ENCODE results near the gene MRPL9.

Gene MRPL9

GRCh38 chr1:151713044-151713443 is 50.3 kb downstream of the MRPL9 start:
- TF ChIP-seq, protein P1, sequence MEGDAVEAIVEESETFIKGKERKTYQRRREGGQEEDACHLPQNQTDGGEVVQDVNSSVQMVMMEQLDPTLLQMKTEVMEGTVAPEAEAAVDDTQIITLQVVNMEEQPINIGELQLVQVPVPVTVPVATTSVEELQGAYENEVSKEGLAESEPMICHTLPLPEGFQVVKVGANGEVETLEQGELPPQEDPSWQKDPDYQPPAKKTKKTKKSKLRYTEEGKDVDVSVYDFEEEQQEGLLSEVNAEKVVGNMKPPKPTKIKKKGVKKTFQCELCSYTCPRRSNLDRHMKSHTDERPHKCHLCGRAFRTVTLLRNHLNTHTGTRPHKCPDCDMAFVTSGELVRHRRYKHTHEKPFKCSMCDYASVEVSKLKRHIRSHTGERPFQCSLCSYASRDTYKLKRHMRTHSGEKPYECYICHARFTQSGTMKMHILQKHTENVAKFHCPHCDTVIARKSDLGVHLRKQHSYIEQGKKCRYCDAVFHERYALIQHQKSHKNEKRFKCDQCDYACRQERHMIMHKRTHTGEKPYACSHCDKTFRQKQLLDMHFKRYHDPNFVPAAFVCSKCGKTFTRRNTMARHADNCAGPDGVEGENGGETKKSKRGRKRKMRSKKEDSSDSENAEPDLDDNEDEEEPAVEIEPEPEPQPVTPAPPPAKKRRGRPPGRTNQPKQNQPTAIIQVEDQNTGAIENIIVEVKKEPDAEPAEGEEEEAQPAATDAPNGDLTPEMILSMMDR (conservative IDR thresholded peaks at IDR 0.05) = no peak
- TF ChIP-seq ZFX (IDR thresholded peaks at IDR 0.05) = no peak
- H3K27ac ChIP-seq = no peak overlapping the region

GRCh38 chr1:151711951-151712350 is 51.3 kb downstream of the MRPL9 start:
- no peak overlapping the region for H3K27ac ChIP-seq
- no peak for TF ChIP-seq ZFX (IDR thresholded peaks at IDR 0.05)
- TF ChIP-seq, protein P1 (conservative IDR thresholded peaks at IDR 0.05) = no peak

DNA sequence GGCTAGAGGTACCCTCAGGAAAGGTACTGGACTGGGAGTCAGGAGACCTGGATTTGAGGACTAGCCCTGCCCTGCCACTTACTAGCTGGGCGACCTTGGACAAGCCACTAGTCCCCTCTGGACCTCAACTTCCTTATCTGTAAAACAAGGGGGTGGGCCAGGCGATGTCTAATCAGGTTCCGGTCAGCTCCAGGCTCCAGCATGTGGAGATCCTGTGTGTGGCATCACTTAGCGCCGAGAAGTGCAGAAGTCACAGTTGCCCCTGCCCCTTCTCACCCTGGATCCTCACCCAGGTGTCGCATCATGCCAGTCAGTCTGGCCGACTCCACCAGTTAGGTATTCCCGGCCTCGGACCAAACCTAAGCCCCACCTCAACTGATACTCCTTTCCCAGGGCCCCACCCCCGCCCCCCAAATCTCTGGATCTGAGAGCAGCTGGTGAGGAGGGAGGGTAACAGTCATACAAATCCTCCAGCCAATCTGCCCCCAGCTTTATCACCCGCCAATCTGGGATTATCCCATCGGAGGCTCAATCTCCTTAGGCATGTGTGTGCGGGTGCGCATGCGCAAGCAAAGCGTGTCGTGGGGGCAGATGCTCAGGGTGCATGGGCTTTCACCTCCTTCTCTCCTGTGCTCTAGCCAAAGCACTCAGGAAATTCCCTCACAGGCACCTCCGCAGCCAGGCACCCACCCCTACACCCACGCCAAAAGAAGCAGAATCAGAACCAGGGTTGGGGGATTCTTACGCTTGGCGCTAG is 52.1 kb downstream of the MRPL9 start:
- TF ChIP-seq ZFX (IDR thresholded peaks at IDR 0.05) = no peak
- TF ChIP-seq, protein P1 (conservative IDR thresholded peaks at IDR 0.05) = no peak

GRCh38 chr1:151710187-151710840 is 53.0 kb downstream of the MRPL9 start:
- TF ChIP-seq ZFX (IDR thresholded peaks at IDR 0.05) = no peak
- TF ChIP-seq, protein P1 (conservative IDR thresholded peaks at IDR 0.05) = no peak
- no peak overlapping the region for H3K27ac ChIP-seq

More for the DNA sequence above, 52.1 kb downstream of the MRPL9 start:
- no peak overlapping the region for H3K27ac ChIP-seq
